Nephron progenitor cell (in vitro differentiated cells): Measurements from ENCODE around the gene ASH1L.

Source experiments
- DNase-seq: peaks from one replicate; pipeline ENCODE4 v3.0.0; 2021
- H3K27ac Mint-ChIP-seq: 2 replicates; pipeline ENCODE4 v1.8.0; 2021; ENCODE audit warnings: mild to moderate bottlenecking, moderate library complexity, mixed read lengths
- H3K27me3 Mint-ChIP-seq: 2 replicates; pipeline ENCODE4 v1.8.0; 2021; ENCODE audit warnings: mild to moderate bottlenecking, low read depth, mixed read lengths; ENCODE audit not compliant: poor library complexity
- H3K36me3 Mint-ChIP-seq: 2 replicates; pipeline ENCODE4 v1.8.0; 2021; ENCODE audit warnings: low read depth, mixed read lengths
- H3K4me1 Mint-ChIP-seq: 2 replicates; pipeline ENCODE4 v1.8.0; 2021; ENCODE audit warnings: mixed read lengths
- H3K4me3 Mint-ChIP-seq: 2 replicates; pipeline ENCODE4 v1.8.0; 2021; ENCODE audit warnings: mild to moderate bottlenecking, moderate library complexity, mixed read lengths
- H3K9me3 Mint-ChIP-seq: 2 replicates; pipeline ENCODE4 v1.8.0; 2021; ENCODE audit warnings: mild to moderate bottlenecking, moderate library complexity, mixed read lengths
- CTCF ChIP-seq: fragments of 200-600 bp; sonication (generic); IDR thresholded peaks from 2 replicates; pipeline ENCODE4 v1.5.0; 2021; ENCODE audit warnings: antibody characterized with exemption

The ASH1L gene

GRCh38 chr1:155379180-155379579 lies 183.4 kb downstream of the ASH1L start:
- TF ChIP-seq CTCF = no peak
- Mint-ChIP-seq H3K36me3 (peaks cover 60% of the 10 kb centered on the region), H3K27ac (no peak overlapping the region), H3K4me3 (no peak overlapping the region), H3K9me3 (no peaks in the 10 kb centered on the region), H3K4me1 (no peaks in the 10 kb centered on the region), H3K27me3 (peaks cover 2% of the 10 kb centered on the region)
- DNase-seq = no peak

- no peak overlapping the region for H3K4me3 Mint-ChIP-seq
- H3K4me1 Mint-ChIP-seq = no peaks in the 10 kb centered on the region
- no peaks in the 10 kb centered on the region for H3K9me3 Mint-ChIP-seq
- DNase-seq = no peak
- H3K27ac Mint-ChIP-seq = no peak overlapping the region
- TF ChIP-seq CTCF = no peak
- H3K27me3 Mint-ChIP-seq = no peaks in the 10 kb centered on the region
- H3K36me3 Mint-ChIP-seq = peaks cover 48% of the 10 kb centered on the region
These were observed 202.6 kb downstream of the ASH1L start for GRCh38 chr1:155360051-155360450.

GRCh38 chr1:155352631-155353030 lies 210.0 kb downstream of the ASH1L start:
- no peak for DNase-seq
- Mint-ChIP-seq H3K9me3 (no peaks in the 10 kb centered on the region), H3K4me1 (no peaks in the 10 kb centered on the region), H3K27ac (no peak overlapping the region), H3K27me3 (no peaks in the 10 kb centered on the region), H3K36me3 (peaks cover 77% of the 10 kb centered on the region), H3K4me3 (no peak overlapping the region)
- TF ChIP-seq CTCF = no peak

GRCh38 chr1:155342842-155343241 lies 219.8 kb downstream of the ASH1L start:
- Mint-ChIP-seq H3K36me3 (peaks cover 76% of the 10 kb centered on the region), H3K27me3 (no peaks in the 10 kb centered on the region), H3K4me1 (no peaks in the 10 kb centered on the region), H3K9me3 (no peaks in the 10 kb centered on the region), H3K27ac (no peak overlapping the region), H3K4me3 (no peak overlapping the region)
- DNase-seq = no peak
- no peak for TF ChIP-seq CTCF

- H3K4me1 Mint-ChIP-seq = peaks cover 5% of the 10 kb centered on the region
- no peak for DNase-seq
- H3K9me3 Mint-ChIP-seq = no peaks in the 10 kb centered on the region
- H3K4me3 Mint-ChIP-seq = no peak overlapping the region
- peaks cover 82% of the 10 kb centered on the region for H3K36me3 Mint-ChIP-seq
- H3K27ac Mint-ChIP-seq = no peak overlapping the region
- no peaks in the 10 kb centered on the region for H3K27me3 Mint-ChIP-seq
- no peak for TF ChIP-seq CTCF
These were observed 223.0 kb downstream of the ASH1L start for GRCh38 chr1:155339515-155340097.

GRCh38 chr1:155334962-155335361 lies 227.6 kb downstream of the ASH1L start:
- H3K36me3 Mint-ChIP-seq = peaks cover 66% of the 10 kb centered on the region
- H3K27ac Mint-ChIP-seq = peak overlapping the region; percentile 57
- DNase-seq = no peak
- no peak for TF ChIP-seq CTCF
- H3K27me3 Mint-ChIP-seq = peaks cover 3% of the 10 kb centered on the region
- H3K4me1 Mint-ChIP-seq = peaks cover 10% of the 10 kb centered on the region
- H3K9me3 Mint-ChIP-seq = no peaks in the 10 kb centered on the region
- H3K4me3 Mint-ChIP-seq = no peak overlapping the region
